ENCODE measurements around the gene NR1D1. TPM values are rescaled to one million over a fixed set of nuclear protein-coding genes. Genes with fewer than 3 reads are reported as not detected.

NR1D1 gene
- total and polyA plus RNA-seq, 2 of the 13 experiments (the other 11 are each of a cell fraction or from before 2014, with no cell fraction given): 2.1 to 2.7 TPM

DNA sequence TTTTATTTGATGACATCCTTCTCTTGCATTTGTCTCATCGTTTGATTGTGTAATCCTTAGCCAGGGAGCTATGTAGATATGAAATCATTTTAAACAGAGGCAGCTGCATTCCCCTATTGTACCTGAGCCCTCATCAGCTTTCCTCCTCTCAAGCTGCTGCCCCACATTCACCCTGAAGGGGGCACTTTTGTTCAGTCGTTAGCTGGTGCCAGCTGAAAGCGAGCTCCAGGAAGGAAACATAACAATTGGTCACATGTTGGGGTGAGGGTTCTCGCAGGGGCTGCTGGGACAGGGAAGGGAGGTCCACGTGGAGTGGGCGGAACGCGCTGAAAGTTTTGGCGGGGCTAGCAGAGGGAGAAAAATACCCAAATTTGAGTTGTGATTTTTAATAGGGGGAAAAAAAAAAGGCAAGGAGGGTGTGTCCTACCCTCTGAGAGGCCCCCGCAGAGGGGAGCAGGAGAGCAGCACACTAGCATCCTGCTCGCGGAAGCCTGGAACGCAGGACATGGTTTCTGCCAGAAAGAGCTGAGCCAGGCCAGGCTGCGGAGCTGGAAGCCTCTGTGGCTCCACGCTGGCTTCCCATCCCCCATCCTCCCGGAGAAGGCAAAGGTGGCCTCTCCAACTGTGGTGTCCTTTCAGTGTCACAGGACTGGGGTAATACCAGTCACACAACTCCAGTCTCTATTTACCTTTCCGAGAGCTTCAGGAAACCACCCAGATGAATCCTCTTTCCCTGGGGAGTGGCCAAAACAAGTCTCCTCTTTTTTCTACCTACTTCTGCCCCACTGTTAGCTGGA, 12.9 kb upstream of the NR1D1 start (continued):
- TF ChIP-seq TBL1XR1 (IDR thresholded peaks at IDR 0.05; ENCODE audit: borderline replicate concordance, low read length, partially characterized antibody) (peak; percentile 41), ZNF33A (CRISPR knock-in tag; IDR thresholded peaks at IDR 0.05; ENCODE audit: borderline replicate concordance) (peak; percentile 19; the same call in 1 of the 2 replicates), NCOA1 (CRISPR knock-in tag; IDR thresholded peaks at IDR 0.05) (peak; percentile 82), SUZ12 (IDR thresholded peaks at IDR 0.05; ENCODE audit: low read depth, low read length) (peak; percentile 56), ZNF75D (CRISPR knock-in tag; IDR thresholded peaks at IDR 0.05; ENCODE audit: borderline replicate concordance) (no peak), ZNF333 (CRISPR knock-in tag; IDR thresholded peaks at IDR 0.05; ENCODE audit: borderline replicate concordance) (no peak), HNF4G (IDR thresholded peaks at IDR 0.05; ENCODE audit: borderline replicate concordance, low read depth, low read length) (peak; percentile 81; the same call in 1 of the 2 replicates), HNF4G (CRISPR knock-in tag; IDR thresholded peaks at IDR 0.05; ENCODE audit: borderline replicate concordance, low read depth) (no peak), CBX2 (IDR thresholded peaks at IDR 0.05; ENCODE audit: low read depth, low read length) (no peak), CBX2 (CRISPR knock-in tag; IDR thresholded peaks at IDR 0.05; ENCODE audit: low read depth) (no peak), RFXANK (CRISPR knock-in tag; IDR thresholded peaks at IDR 0.05) (peak; percentile 61; the same call in 1 of the 2 replicates), ZNF501 (CRISPR knock-in tag; IDR thresholded peaks at IDR 0.05) (peak; percentile 94), HNRNPLL (IDR thresholded peaks at IDR 0.05; ENCODE audit: low read depth, low read length, poor library complexity, severe bottlenecking) (no peak), ERF (CRISPR knock-in tag; IDR thresholded peaks at IDR 0.05) (peak; percentile 80), ZNF225 (CRISPR knock-in tag; IDR thresholded peaks at IDR 0.05) (peak; percentile 89), PHB2 (IDR thresholded peaks at IDR 0.05; ENCODE audit: partially characterized antibody) (no peak), ZNF781 (CRISPR knock-in tag; IDR thresholded peaks at IDR 0.05; ENCODE audit: borderline replicate concordance, not compliant biosample characterization) (peak; percentile 95), SOX5 (CRISPR knock-in tag; IDR thresholded peaks at IDR 0.05; ENCODE audit: borderline replicate concordance) (peak; percentile 86), ZNF816 (CRISPR knock-in tag; IDR thresholded peaks at IDR 0.05; ENCODE audit: borderline replicate concordance) (peak; percentile 79; the same call in 1 of the 2 replicates), RBAK (CRISPR knock-in tag; IDR thresholded peaks at IDR 0.05) (no peak), MAFF (IDR thresholded peaks at IDR 0.05; ENCODE audit: low read depth, low read length) (0 out of 2 replicates have a peak, but pooled peaks have one; percentile 15)
- TF ChIP-seq, protein P1, sequence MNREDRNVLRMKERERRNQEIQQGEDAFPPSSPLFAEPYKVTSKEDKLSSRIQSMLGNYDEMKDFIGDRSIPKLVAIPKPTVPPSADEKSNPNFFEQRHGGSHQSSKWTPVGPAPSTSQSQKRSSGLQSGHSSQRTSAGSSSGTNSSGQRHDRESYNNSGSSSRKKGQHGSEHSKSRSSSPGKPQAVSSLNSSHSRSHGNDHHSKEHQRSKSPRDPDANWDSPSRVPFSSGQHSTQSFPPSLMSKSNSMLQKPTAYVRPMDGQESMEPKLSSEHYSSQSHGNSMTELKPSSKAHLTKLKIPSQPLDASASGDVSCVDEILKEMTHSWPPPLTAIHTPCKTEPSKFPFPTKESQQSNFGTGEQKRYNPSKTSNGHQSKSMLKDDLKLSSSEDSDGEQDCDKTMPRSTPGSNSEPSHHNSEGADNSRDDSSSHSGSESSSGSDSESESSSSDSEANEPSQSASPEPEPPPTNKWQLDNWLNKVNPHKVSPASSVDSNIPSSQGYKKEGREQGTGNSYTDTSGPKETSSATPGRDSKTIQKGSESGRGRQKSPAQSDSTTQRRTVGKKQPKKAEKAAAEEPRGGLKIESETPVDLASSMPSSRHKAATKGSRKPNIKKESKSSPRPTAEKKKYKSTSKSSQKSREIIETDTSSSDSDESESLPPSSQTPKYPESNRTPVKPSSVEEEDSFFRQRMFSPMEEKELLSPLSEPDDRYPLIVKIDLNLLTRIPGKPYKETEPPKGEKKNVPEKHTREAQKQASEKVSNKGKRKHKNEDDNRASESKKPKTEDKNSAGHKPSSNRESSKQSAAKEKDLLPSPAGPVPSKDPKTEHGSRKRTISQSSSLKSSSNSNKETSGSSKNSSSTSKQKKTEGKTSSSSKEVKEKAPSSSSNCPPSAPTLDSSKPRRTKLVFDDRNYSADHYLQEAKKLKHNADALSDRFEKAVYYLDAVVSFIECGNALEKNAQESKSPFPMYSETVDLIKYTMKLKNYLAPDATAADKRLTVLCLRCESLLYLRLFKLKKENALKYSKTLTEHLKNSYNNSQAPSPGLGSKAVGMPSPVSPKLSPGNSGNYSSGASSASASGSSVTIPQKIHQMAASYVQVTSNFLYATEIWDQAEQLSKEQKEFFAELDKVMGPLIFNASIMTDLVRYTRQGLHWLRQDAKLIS (CRISPR knock-in tag; IDR thresholded peaks at IDR 0.05): 0 out of 2 replicates have a peak, but pooled peaks have one; percentile 40
- TF ChIP-seq, protein P2, sequence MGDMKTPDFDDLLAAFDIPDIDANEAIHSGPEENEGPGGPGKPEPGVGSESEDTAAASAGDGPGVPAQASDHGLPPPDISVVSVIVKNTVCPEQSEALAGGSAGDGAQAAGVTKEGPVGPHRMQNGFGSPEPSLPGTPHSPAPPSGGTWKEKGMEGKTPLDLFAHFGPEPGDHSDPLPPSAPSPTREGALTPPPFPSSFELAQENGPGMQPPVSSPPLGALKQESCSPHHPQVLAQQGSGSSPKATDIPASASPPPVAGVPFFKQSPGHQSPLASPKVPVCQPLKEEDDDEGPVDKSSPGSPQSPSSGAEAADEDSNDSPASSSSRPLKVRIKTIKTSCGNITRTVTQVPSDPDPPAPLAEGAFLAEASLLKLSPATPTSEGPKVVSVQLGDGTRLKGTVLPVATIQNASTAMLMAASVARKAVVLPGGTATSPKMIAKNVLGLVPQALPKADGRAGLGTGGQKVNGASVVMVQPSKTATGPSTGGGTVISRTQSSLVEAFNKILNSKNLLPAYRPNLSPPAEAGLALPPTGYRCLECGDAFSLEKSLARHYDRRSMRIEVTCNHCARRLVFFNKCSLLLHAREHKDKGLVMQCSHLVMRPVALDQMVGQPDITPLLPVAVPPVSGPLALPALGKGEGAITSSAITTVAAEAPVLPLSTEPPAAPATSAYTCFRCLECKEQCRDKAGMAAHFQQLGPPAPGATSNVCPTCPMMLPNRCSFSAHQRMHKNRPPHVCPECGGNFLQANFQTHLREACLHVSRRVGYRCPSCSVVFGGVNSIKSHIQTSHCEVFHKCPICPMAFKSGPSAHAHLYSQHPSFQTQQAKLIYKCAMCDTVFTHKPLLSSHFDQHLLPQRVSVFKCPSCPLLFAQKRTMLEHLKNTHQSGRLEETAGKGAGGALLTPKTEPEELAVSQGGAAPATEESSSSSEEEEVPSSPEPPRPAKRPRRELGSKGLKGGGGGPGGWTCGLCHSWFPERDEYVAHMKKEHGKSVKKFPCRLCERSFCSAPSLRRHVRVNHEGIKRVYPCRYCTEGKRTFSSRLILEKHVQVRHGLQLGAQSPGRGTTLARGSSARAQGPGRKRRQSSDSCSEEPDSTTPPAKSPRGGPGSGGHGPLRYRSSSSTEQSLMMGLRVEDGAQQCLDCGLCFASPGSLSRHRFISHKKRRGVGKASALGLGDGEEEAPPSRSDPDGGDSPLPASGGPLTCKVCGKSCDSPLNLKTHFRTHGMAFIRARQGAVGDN (CRISPR knock-in tag; IDR thresholded peaks at IDR 0.05): peak; percentile 98
